HepG2 (cell line): ENCODE results near the gene GRAMD4. TPM values are rescaled to one million over a fixed set of nuclear protein-coding genes. Genes with fewer than 3 reads are reported as not detected.
A peak's percentile ranks its signal among the peaks of the same experiment; 100 is the strongest.

Source experiments
- ATAC-seq: fragments of 200-7000 bp; cut with Tn5 transposase; 3 replicates; pipeline ENCODE4 v1.9.1; 2020; ENCODE audit warnings: mild to moderate bottlenecking, moderate library complexity
- BruUV-seq: library from RNA; stranded (reverse); fragments of 400-500 nt; replicated peaks from 2 replicates; lab custom pipeline; 2021; lab: Mats Ljungman, UMichigan
- CTCF ChIA-PET: fragments of 300-600 bp; formaldehyde crosslinking; extraction: SDS; loops from one replicate; lab custom pipeline; 2021; ENCODE audit warnings: low total read pairs, inconsistent platforms, low intra/inter-chr PET ratio; lab: Yijun Ruan, JAX
- POLR2A ChIA-PET: fragments of 350-600 bp; sonication (Branson Sonifier 250); formaldehyde crosslinking; loops from one replicate; lab custom pipeline; 2020; ENCODE audit warnings: antibody characterized with exemption, inconsistent platforms; lab: Yijun Ruan, JAX
- DNase-seq: peaks from one replicate; pipeline ENCODE4 v3.0.0-alpha.2; 2015; ENCODE audit warnings: low spot score
- FAIRE-seq: peaks from 3 replicates; lab custom pipeline; 2011; peaks lifted over from hg19 to GRCh38; lab: Jason Lieb, UNC
- H2AFZ ChIP-seq: one replicate; pipeline ENCODE4 v1.6.1; 2011; ENCODE audit warnings: low read length, inconsistent platforms
- H3K27ac ChIP-seq: fragments of 300-600 bp; 3 replicates; pipeline ENCODE4 v1.8.0; 2011; ENCODE audit warnings: mixed run types, mild to moderate bottlenecking, mixed read lengths, low read length, inconsistent platforms; ENCODE audit not compliant: insufficient read depth; ENCODE audit errors: extremely low read length
- H3K27me3 ChIP-seq, 2 experiments: fragments of 200-600 bp in 1 of 2; 2 replicates in 1 of 2; 3 replicates in 1 of 2; pipeline versions ENCODE4 v1.6.0 to v1.8.0; 2011; ENCODE audit warnings: low read length in 2 of 2, mild to moderate bottlenecking in 2 of 2, moderate library complexity in 2 of 2, inconsistent platforms in 1 of 2; ENCODE audit not compliant: insufficient read depth in 2 of 2, control insufficient read depth in 1 of 2
- H3K36me3 ChIP-seq, 2 experiments: fragments of 200-600 bp in 1 of 2; replicated peaks in 1 of 2; 2 replicates in 1 of 2; 3 replicates in 1 of 2; pipeline versions ENCODE4 v1.5.1 to v1.8.0; 2011; ENCODE audit warnings: low read length in 2 of 2, inconsistent platforms in 1 of 2; ENCODE audit not compliant: insufficient read depth in 2 of 2, control insufficient read depth in 1 of 2
- H3K4me1 ChIP-seq: 2 replicates; pipeline ENCODE4 v1.5.1; 2012; ENCODE audit warnings: low read length, inconsistent platforms; ENCODE audit not compliant: insufficient read depth
- H3K4me2 ChIP-seq: 2 replicates; pipeline ENCODE4 v1.6.0; 2011; ENCODE audit warnings: low read depth, low read length, inconsistent platforms
- H3K4me3 ChIP-seq, 3 experiments: fragments of 200-600 bp in 1 of 3; sonication (generic), shearing (Covaris generic) in 1 of 3; replicated peaks in 1 of 3; 2 replicates each; pipeline ENCODE4 v1.5.1; 2011 to 2016; ENCODE audit warnings: low read length in 3 of 3, inconsistent platforms in 2 of 3, low read depth in 2 of 3, mild to moderate bottlenecking in 2 of 3, control low read depth in 1 of 3, mixed read lengths in 1 of 3; ENCODE audit not compliant: insufficient read depth in 1 of 3
- H3K79me2 ChIP-seq: one replicate; pipeline ENCODE4 v1.6.1; 2011; ENCODE audit warnings: low read length, inconsistent platforms; ENCODE audit not compliant: insufficient read depth
- H3K9ac ChIP-seq: 2 replicates; pipeline ENCODE4 v1.6.0; 2011; ENCODE audit warnings: mild to moderate bottlenecking, low read depth, low read length, inconsistent platforms; ENCODE audit not compliant: insufficient read depth
- H3K9me3 ChIP-seq: 2 replicates; pipeline ENCODE4 v1.5.1; 2012; ENCODE audit warnings: mild to moderate bottlenecking, low read length
- H4K20me1 ChIP-seq: 2 replicates; pipeline ENCODE4 v1.6.0; 2011; ENCODE audit warnings: inconsistent platforms, mild to moderate bottlenecking, low read length, moderate library complexity; ENCODE audit not compliant: insufficient read depth
- AGO2 ChIP-seq: fragments of 200-400 bp; formaldehyde crosslinking; optimal IDR thresholded peaks from 2 replicates; pipeline ENCODE3; 2017; ENCODE audit warnings: mild to moderate bottlenecking, low read depth, low read length, moderate library complexity
- ATF7 ChIP-seq, 2 experiments: fragments of 450-650 bp in 1 of 2; sonication (generic) in 1 of 2; formaldehyde crosslinking in 1 of 2; IDR thresholded peaks; 2 replicates each; pipeline versions ENCODE4 v1.4.0 to v1.6.1; 2016 to 2020; ENCODE audit warnings: antibody characterized with exemption in 1 of 2, mild to moderate bottlenecking in 1 of 2, missing genetic modification reagents in 1 of 2
- DNMT3B ChIP-seq: conservative IDR thresholded peaks from 2 replicates; pipeline ENCODE4 v1.6.1; 2016; ENCODE audit warnings: missing biosample characterization, control low read depth
- MEIS1 ChIP-seq: sonication (generic); formaldehyde crosslinking; IDR thresholded peaks from 2 replicates; pipeline ENCODE4 v1.9.0; 2021; ENCODE audit warnings: mild to moderate bottlenecking, missing genetic modification reagents, moderate library complexity, borderline replicate concordance
- NRL ChIP-seq: sonication (generic); formaldehyde crosslinking; IDR thresholded peaks from 2 replicates; pipeline ENCODE4 v1.5.0; 2020; ENCODE audit warnings: missing genetic modification reagents, mild to moderate bottlenecking, moderate library complexity, borderline replicate concordance
- SMARCE1 ChIP-seq: fragments of 450-650 bp; IDR thresholded peaks from 2 replicates; pipeline ENCODE4 v1.6.1; 2017; ENCODE audit warnings: borderline replicate concordance
- ZFP37 ChIP-seq: sonication (generic); formaldehyde crosslinking; IDR thresholded peaks from 2 replicates; pipeline ENCODE4 v1.4.0; 2020; ENCODE audit warnings: missing genetic modification reagents, borderline replicate concordance
- ZNF34 ChIP-seq: sonication (generic); formaldehyde crosslinking; IDR thresholded peaks from 2 replicates; pipeline ENCODE4 v1.4.0; 2020; ENCODE audit warnings: mild to moderate bottlenecking, missing genetic modification reagents, borderline replicate concordance
- ZSCAN22 ChIP-seq: sonication (generic); formaldehyde crosslinking; IDR thresholded peaks from 2 replicates; pipeline ENCODE4 v1.4.0; 2020; ENCODE audit warnings: mild to moderate bottlenecking, missing genetic modification reagents
- WGBS: methylation state at CpG from one replicate; pipeline ENCODE4 v1.1.6; 2017; ENCODE audit warnings: low lambda C conversion rate; 5-methylcytosine and 5-hydroxymethylcytosine counted together
- in situ Hi-C: cut with HindIII; loops from 2 replicates; pipeline ENCODE4 v1.10.0; 2017; ENCODE audit warnings: low pct_unique_long_range_greater_than_20kb; ENCODE audit not compliant: extremely low pct_ligation_motif_present
- intact Hi-C: fragments of 100-400 bp; cut with micrococcal nuclease; formaldehyde crosslinking; loops from one replicate; pipeline ENCODE4 v1.10.0; 2022; ENCODE audit not compliant: unreplicated experiment
- polyA plus RNA-seq, 8 experiments: library from polyadenylated mRNA; depleted of rRNA in 3 of 8; stranded (reverse) in 7 of 8; unstranded in 1 of 8; fragments of >200 nt; fragmentation: Illumina TruSeq in 4 of 8; extraction: Trizol in 4 of 8; gene quantifications; 2 replicates each; pipeline versions ENCODE4 v1.2.1 to v1.2.3, GENCODE V29; 2011 to 2016; ENCODE audit warnings: low read depth in 4 of 8, missing spikeins in 1 of 8, mixed read lengths in 1 of 8; ENCODE audit not compliant: insufficient read depth in 1 of 8
- total RNA-seq, 5 experiments: library from RNA; depleted of rRNA; stranded (reverse); fragments of >200 nt; fragmentation: Illumina TruSeq; extraction: Trizol; gene quantifications; 2 replicates each; pipeline ENCODE4 v1.2.3, GENCODE V29; 2016; ENCODE audit warnings: low read depth in 1 of 5

Gene GRAMD4
- total and polyA plus RNA-seq, 2 of the 13 experiments (the other 11 are each of a cell fraction or from before 2014, with no cell fraction given) = 15.2 to 15.7 TPM

DNA sequence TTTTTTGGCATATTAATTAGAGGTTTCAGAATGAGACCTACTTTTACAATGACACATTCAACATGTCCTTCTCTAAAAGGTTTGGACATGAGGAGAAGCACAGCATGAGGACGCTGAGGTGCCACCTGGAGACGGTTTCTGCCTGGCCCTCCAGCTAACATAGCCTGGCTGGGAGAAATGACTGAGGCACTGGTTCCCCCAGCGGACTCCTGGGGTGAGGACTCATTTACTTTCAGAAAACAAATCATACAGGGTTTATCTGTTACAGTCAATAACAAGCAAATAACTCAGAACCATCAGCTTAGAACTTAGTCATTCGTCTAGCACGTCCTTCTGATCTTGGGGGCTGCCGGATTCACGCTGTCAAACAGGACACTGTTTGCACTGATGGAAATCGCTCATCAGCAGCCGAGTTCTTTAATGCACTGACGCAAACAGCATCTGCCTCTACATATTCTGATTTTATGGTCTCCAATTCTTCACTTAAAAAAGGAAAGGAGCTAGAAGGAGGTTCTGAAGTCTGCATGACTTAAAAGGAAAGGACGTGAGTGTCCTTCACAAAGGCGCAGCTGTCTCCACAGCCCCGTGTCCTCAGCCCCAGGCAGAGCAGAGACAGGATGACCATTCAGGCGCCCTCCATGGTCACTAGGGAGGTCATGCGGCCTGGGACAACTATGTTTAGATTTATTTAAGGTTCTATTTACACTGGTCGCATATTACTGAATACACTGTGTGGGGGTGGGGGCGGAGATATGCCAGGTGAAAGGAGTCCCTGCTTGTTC lies 73.6 kb downstream of the GRAMD4 start (continued):
- TF ChIP-seq NRL (CRISPR knock-in tag) = no peak
- TF ChIP-seq SMARCE1 = no peak
- no peak for TF ChIP-seq ATF7 (IDR thresholded peaks at IDR 0.05)
- no peak for TF ChIP-seq ATF7 (CRISPR knock-in tag; IDR thresholded peaks at IDR 0.05)
- TF ChIP-seq DNMT3B (CRISPR knock-in tag) = no peak

DNA sequence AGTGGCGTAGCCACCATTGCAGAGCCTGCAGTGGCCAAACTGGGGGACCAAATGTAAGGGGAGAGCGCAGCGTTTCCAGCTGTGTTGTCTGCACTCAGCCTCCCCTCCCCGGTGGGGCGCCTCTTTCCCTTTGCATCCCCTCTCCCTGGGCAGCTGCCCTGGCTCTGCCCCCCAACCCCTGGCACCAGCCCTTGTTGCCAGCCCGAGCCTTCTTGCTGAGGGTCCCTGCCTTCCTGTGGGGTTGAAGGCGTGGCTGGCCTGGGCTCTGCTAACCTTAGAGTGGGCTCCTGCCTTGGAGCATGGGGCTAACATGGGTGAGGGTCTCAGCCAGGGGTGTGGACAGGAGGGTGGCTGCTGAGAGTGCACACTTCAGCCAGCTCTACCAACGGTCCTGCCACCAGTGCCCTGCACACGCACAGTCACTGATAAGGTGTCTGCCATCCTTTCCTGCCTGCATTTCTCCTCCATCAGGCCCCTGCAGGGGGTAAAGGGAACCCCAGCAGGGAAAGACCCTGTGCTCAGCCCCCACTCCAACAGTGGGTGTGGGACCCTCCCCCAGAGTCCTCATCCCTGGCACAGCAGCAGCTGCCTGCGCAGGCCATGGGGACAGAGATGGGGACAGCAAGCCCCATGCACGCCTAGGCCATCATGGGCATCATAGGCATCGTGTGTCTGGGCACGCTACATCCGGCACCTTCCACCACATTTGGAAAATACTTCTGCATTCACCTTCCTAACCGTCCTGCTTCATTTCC lies 74.4 kb downstream of the GRAMD4 start:
- WGBS = 98% methylated on average over 12 of the region's 15 CpGs
- in situ Hi-C loops = no loop called here
- BruUV-seq = no TSS peak
- H3K9me3 ChIP-seq = no peaks in the 10 kb centered on the region
- H3K36me3 ChIP-seq = peaks cover 26 to 79% of the 10 kb centered on the region in 2 experiments; a peak in 4 of 5 replicates
- H3K79me2 ChIP-seq = no peaks in the 10 kb centered on the region
- no peak for DNase-seq
- no peak for FAIRE-seq
- no peak overlapping the region for H3K4me2 ChIP-seq
- no peaks in the 10 kb centered on the region for H3K27me3 ChIP-seq
- ATAC-seq = no peak
- POLR2A ChIA-PET = no interaction called here
- H2AFZ ChIP-seq = no peak overlapping the region
- no peak overlapping the region for H3K9ac ChIP-seq
- H3K27ac ChIP-seq = no peak overlapping the region
- no peak overlapping the region for H3K4me3 ChIP-seq
- no peaks in the 10 kb centered on the region for H4K20me1 ChIP-seq
- H3K4me1 ChIP-seq = no peaks in the 10 kb centered on the region
- CTCF ChIA-PET = no interaction called here
- intact Hi-C loops = no loop called here
- TF ChIP-seq MEIS1 (CRISPR knock-in tag) = no peak
- TF ChIP-seq ZFP37 (CRISPR knock-in tag) = no peak
- no peak for TF ChIP-seq ZNF34 (CRISPR knock-in tag)
- peak; percentile 49 for TF ChIP-seq AGO2
- TF ChIP-seq ZSCAN22 (CRISPR knock-in tag) = no peak
